A673 (cell line): ENCODE data around the gene SEMA5A.

ENCODE experiments used
- CTCF ChIP-seq: fragments of 300-800, 200-600 bp; sonication (generic); conservative IDR thresholded peaks from 2 replicates; pipeline ENCODE4 v1.5.1; 2017; ENCODE audit warnings: low read depth, mild to moderate bottlenecking, antibody characterized with exemption, low read length, moderate library complexity, mixed read lengths
- EZH2 ChIP-seq: fragments of 200-600 bp; sonication (generic); IDR thresholded peaks from 2 replicates; pipeline ENCODE4 v1.6.1; 2017; ENCODE audit warnings: borderline replicate concordance, low read depth, mild to moderate bottlenecking, mixed read lengths, antibody characterized with exemption, low read length; ENCODE audit not compliant: poor library complexity, severe bottlenecking

GRCh38 chr5:9090381-9091026 lies 455.4 kb downstream of the SEMA5A start:
- no peak for TF ChIP-seq CTCF
- no peak for TF ChIP-seq EZH2
